ENCODE measurements around the gene EGR2.

Gene EGR2

GRCh38 chr10:62810156-62810902 is 5.8 kb downstream of the EGR2 start:
- Histone ChIP-seq H3K9me3 (ENCODE audit: control insufficient read depth, low read length) (no peaks in the 10 kb centered on the region), H2AFZ (ENCODE audit: low read depth, low read length) (no peak overlapping the region), H4K8ac (ENCODE audit: low read length) (no peak overlapping the region), H2BK120ac (ENCODE audit: low read depth, low read length) (no peak overlapping the region), H2BK5ac (ENCODE audit: low read depth, low read length, poor library complexity, severe bottlenecking) (no peak overlapping the region), H3K23ac (ENCODE audit: low read length in 2 of 2) (no peak overlapping the region), H2BK15ac (ENCODE audit: low read depth, poor library complexity, severe bottlenecking) (no peak overlapping the region), H3K18ac (ENCODE audit: low read depth in 1 of 2, low read length in 2 of 2) (no peak overlapping the region), H3K4ac (ENCODE audit: low read depth in 1 of 2, low read length in 2 of 2) (no peak overlapping the region), H3K27me3 (ENCODE audit: control insufficient read depth in 1 of 2, insufficient read depth in 1 of 2, low read length in 2 of 2) (peaks cover 9 to 27% of the 10 kb centered on the region in 2 experiments), H3K27ac (ENCODE audit: low read length, poor library complexity, severe bottlenecking) (no peak overlapping the region), H3K79me1 (replicated peaks; ENCODE audit: low read length, poor library complexity, severe bottlenecking) (peaks cover 4% of the 10 kb centered on the region), H3K9ac (ENCODE audit: low read length) (no peak overlapping the region), H3K4me2 (ENCODE audit: low read length, poor library complexity, severe bottlenecking) (no peak overlapping the region), H3K4me3 (ENCODE audit: insufficient read depth in 1 of 2, low read depth in 1 of 2, low read length in 2 of 2) (no peak overlapping the region), H4K91ac (ENCODE audit: low read length) (no peak overlapping the region), H2BK12ac (ENCODE audit: low read length in 2 of 2) (no peak overlapping the region), H3K4me1 (ENCODE audit: control insufficient read depth, insufficient read depth, low read depth, low read length) (peaks cover 10% of the 10 kb centered on the region), H2AK5ac (ENCODE audit: low read length, severe bottlenecking) (no peak overlapping the region), H3K36me3 (ENCODE audit: control insufficient read depth in 1 of 2, insufficient read depth in 2 of 2, low read depth in 1 of 2, low read length in 2 of 2) (peaks cover 3 to 51% of the 10 kb centered on the region in 2 experiments), H3K14ac (ENCODE audit: low read length in 2 of 2) (no peak overlapping the region)
- WGBS, result over 99% methylated on average over 6 of the region's 8 CpGs
- no peak for DNase-seq

- no peak for DNase-seq
- Histone ChIP-seq H3K23ac (ENCODE audit: low read length in 2 of 2) (no peak overlapping the region), H3K27me3 (ENCODE audit: control insufficient read depth in 1 of 2, insufficient read depth in 1 of 2, low read length in 2 of 2) (no peaks in the 10 kb centered on the region), H3K36me3 (ENCODE audit: control insufficient read depth in 1 of 2, insufficient read depth in 2 of 2, low read depth in 1 of 2, low read length in 2 of 2) (peaks cover 6 to 25% of the 10 kb centered on the region in 2 experiments), H4K91ac (ENCODE audit: low read length) (no peak overlapping the region), H3K79me1 (replicated peaks; ENCODE audit: low read length, poor library complexity, severe bottlenecking) (peaks cover 8% of the 10 kb centered on the region), H2AK5ac (ENCODE audit: low read length, severe bottlenecking) (no peak overlapping the region), H2BK15ac (ENCODE audit: low read depth, poor library complexity, severe bottlenecking) (no peak overlapping the region), H2BK120ac (ENCODE audit: low read depth, low read length) (no peak overlapping the region), H3K18ac (ENCODE audit: low read depth in 1 of 2, low read length in 2 of 2) (no peak overlapping the region), H3K4me1 (ENCODE audit: control insufficient read depth, insufficient read depth, low read depth, low read length) (peaks cover 5% of the 10 kb centered on the region), H3K4me3 (ENCODE audit: insufficient read depth in 1 of 2, low read depth in 1 of 2, low read length in 2 of 2) (peak overlapping the region in 1 of 2 experiments; percentile 92), H4K8ac (ENCODE audit: low read length) (no peak overlapping the region), H2AFZ (ENCODE audit: low read depth, low read length) (no peak overlapping the region), H3K4ac (ENCODE audit: low read depth in 1 of 2, low read length in 2 of 2) (no peak overlapping the region), H2BK12ac (ENCODE audit: low read length in 2 of 2) (no peak overlapping the region), H3K9ac (ENCODE audit: low read length) (peak overlapping the region; percentile 96), H3K4me2 (ENCODE audit: low read length, poor library complexity, severe bottlenecking) (peak overlapping the region; percentile 58), H2BK5ac (ENCODE audit: low read depth, low read length, poor library complexity, severe bottlenecking) (no peak overlapping the region), H3K14ac (ENCODE audit: low read length in 2 of 2) (no peak overlapping the region), H3K27ac (ENCODE audit: low read length, poor library complexity, severe bottlenecking) (no peak overlapping the region), H3K9me3 (ENCODE audit: control insufficient read depth, low read length) (no peaks in the 10 kb centered on the region)
- WGBS, result 40% methylated on average over 1 of the region's 1 CpG
Measured at GRCh38 chr10:62806251-62806650, 9.9 kb downstream of the EGR2 start.

DNA sequence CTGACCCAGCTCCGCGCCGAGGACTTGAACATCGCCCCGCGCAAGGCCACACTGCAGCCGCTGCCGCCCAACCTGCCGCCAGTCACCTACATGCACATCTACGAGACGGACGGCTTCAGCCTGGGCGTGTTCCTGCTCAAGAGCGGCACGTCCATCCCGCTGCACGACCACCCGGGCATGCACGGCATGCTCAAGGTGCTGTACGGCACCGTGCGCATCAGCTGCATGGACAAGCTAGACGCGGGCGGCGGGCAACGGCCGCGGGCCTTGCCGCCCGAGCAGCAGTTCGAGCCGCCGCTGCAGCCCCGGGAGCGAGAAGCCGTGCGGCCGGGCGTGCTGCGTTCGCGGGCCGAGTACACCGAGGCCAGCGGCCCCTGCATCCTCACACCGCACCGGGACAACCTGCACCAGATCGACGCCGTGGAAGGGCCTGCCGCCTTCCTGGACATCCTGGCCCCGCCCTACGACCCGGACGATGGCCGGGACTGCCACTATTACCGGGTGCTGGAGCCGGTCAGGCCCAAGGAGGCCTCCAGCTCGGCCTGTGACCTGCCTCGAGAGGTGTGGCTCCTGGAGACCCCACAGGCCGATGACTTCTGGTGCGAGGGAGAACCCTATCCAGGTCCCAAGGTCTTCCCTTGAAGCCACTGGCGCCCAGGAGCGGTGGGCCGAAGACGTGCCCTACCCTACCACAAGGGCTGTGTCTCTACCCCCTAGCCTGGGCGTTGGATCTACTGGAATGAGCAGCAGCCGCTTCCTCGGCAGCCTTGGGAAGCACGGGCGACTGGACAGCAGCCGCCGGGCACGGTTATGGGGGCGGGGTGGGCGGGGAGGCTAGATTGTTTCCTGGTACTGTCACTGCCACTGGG is 10.7 kb downstream of the EGR2 start:
- Histone ChIP-seq H2BK5ac (ENCODE audit: low read depth, low read length, poor library complexity, severe bottlenecking) (no peak overlapping the region), H3K27me3 (ENCODE audit: control insufficient read depth in 1 of 2, insufficient read depth in 1 of 2, low read length in 2 of 2) (peaks cover 0 to 2% of the 10 kb centered on the region in 2 experiments), H3K23ac (ENCODE audit: low read length in 2 of 2) (peak overlapping the region in 1 of 2 experiments; percentile 77), H3K9ac (ENCODE audit: low read length) (peak overlapping the region; percentile 96), H3K79me1 (replicated peaks; ENCODE audit: low read length, poor library complexity, severe bottlenecking) (peaks cover 8% of the 10 kb centered on the region), H3K36me3 (ENCODE audit: control insufficient read depth in 1 of 2, insufficient read depth in 2 of 2, low read depth in 1 of 2, low read length in 2 of 2) (peaks cover 6 to 19% of the 10 kb centered on the region in 2 experiments), H3K9me3 (ENCODE audit: control insufficient read depth, low read length) (no peaks in the 10 kb centered on the region), H3K4me1 (ENCODE audit: control insufficient read depth, insufficient read depth, low read depth, low read length) (peaks cover 5% of the 10 kb centered on the region), H2AFZ (ENCODE audit: low read depth, low read length) (peak overlapping the region; percentile 96), H3K14ac (ENCODE audit: low read length in 2 of 2) (peak overlapping the region in 1 of 2 experiments; percentile 92), H3K4me3 (ENCODE audit: insufficient read depth in 1 of 2, low read depth in 1 of 2, low read length in 2 of 2) (peak overlapping the region; percentile 92 to 97), H4K8ac (ENCODE audit: low read length) (peak overlapping the region; percentile 54), H2BK15ac (ENCODE audit: low read depth, poor library complexity, severe bottlenecking) (peak overlapping the region; percentile 60), H3K27ac (ENCODE audit: low read length, poor library complexity, severe bottlenecking) (peak overlapping the region; percentile 26), H2BK120ac (ENCODE audit: low read depth, low read length) (peak overlapping the region; percentile 94), H2AK5ac (ENCODE audit: low read length, severe bottlenecking) (no peak overlapping the region), H3K4ac (ENCODE audit: low read depth in 1 of 2, low read length in 2 of 2) (peak overlapping the region; percentile 34 to 92), H3K18ac (ENCODE audit: low read depth in 1 of 2, low read length in 2 of 2) (peak overlapping the region; percentile 85 to 98), H2BK12ac (ENCODE audit: low read length in 2 of 2) (peak overlapping the region in 1 of 2 experiments; percentile 47), H3K4me2 (ENCODE audit: low read length, poor library complexity, severe bottlenecking) (peak overlapping the region; percentile 97), H4K91ac (ENCODE audit: low read length) (peak overlapping the region; percentile 91)
- under 1% methylated on average over 70 of the region's 77 CpGs for WGBS
- peak; percentile 72 for DNase-seq
